Neuronal stem cell (in vitro differentiated cells): ENCODE measurements around the gene ANK3.

Experiments used
- DNase-seq: peaks from one replicate; pipeline ENCODE4 v3.0.0-alpha.2; 2013; ENCODE audit warnings: low spot score
- H2AFZ ChIP-seq: one replicate; pipeline ENCODE4 v1.6.1; 2013; ENCODE audit warnings: mild to moderate bottlenecking, low read length, inconsistent platforms
- H2AK5ac ChIP-seq: 2 replicates; pipeline ENCODE4 v1.6.1; 2013; ENCODE audit warnings: low read depth, mild to moderate bottlenecking, inconsistent platforms, low read length, moderate library complexity, mixed read lengths
- H2BK120ac ChIP-seq: 2 replicates; pipeline ENCODE4 v1.6.1; 2013; ENCODE audit warnings: low read depth, mild to moderate bottlenecking, inconsistent platforms, low read length, moderate library complexity, mixed read lengths
- H2BK12ac ChIP-seq: one replicate; pipeline ENCODE4 v1.6.1; 2013; ENCODE audit warnings: low read length, inconsistent platforms
- H2BK15ac ChIP-seq: 2 replicates; pipeline ENCODE4 v1.6.1; 2013; ENCODE audit warnings: mild to moderate bottlenecking, low read length, inconsistent platforms, mixed read lengths
- H2BK5ac ChIP-seq: one replicate; pipeline ENCODE4 v1.6.1; 2013; ENCODE audit warnings: inconsistent platforms, mild to moderate bottlenecking, low read length, moderate library complexity
- H3K14ac ChIP-seq: one replicate; pipeline ENCODE4 v1.6.1; 2013; ENCODE audit warnings: low read length, inconsistent platforms
- H3K18ac ChIP-seq: 2 replicates; pipeline ENCODE4 v1.6.1; 2013; ENCODE audit warnings: low read length, inconsistent platforms
- H3K23ac ChIP-seq: 2 replicates; pipeline ENCODE4 v1.6.1; 2013; ENCODE audit warnings: low read depth, mild to moderate bottlenecking, mixed read lengths, low read length, inconsistent platforms; ENCODE audit not compliant: poor library complexity
- H3K27ac ChIP-seq: replicated peaks from 3 replicates; pipeline ENCODE4 v1.5.1; 2013; ENCODE audit warnings: low read length, inconsistent platforms
- H3K27me3 ChIP-seq, 3 experiments: 2 replicates each; pipeline ENCODE4 v1.6.1; 2013; ENCODE audit warnings: low read length in 3 of 3, mild to moderate bottlenecking in 2 of 3, inconsistent platforms in 1 of 3, low read depth in 1 of 3, mixed read lengths in 1 of 3, moderate library complexity in 1 of 3; ENCODE audit not compliant: control insufficient read depth in 3 of 3, insufficient read depth in 3 of 3
- H3K36me3 ChIP-seq, 2 donors: replicated peaks in 1 of 2; 2 replicates each; pipeline ENCODE4 v1.6.1; 2013; ENCODE audit warnings: low read length in 2 of 2; ENCODE audit not compliant: control insufficient read depth in 2 of 2, insufficient read depth in 2 of 2
- H3K4ac ChIP-seq: 2 replicates; pipeline ENCODE4 v1.6.1; 2013; ENCODE audit warnings: inconsistent platforms, mild to moderate bottlenecking, low read length, moderate library complexity
- H3K4me1 ChIP-seq, 2 donors: 1 replicate in 1 of 2; 2 replicates in 1 of 2; pipeline ENCODE4 v1.6.1; 2013; ENCODE audit warnings: low read length in 2 of 2, low read depth in 1 of 2; ENCODE audit not compliant: control insufficient read depth in 2 of 2, insufficient read depth in 1 of 2
- H3K4me2 ChIP-seq: one replicate; pipeline ENCODE4 v1.6.1; 2013; ENCODE audit warnings: mild to moderate bottlenecking, low read length, inconsistent platforms; ENCODE audit not compliant: insufficient read depth, poor library complexity, severe bottlenecking
- H3K4me3 ChIP-seq, 2 donors: 2 replicates each; pipeline ENCODE4 v1.5.1; 2013; ENCODE audit warnings: low read length in 2 of 2, mild to moderate bottlenecking in 2 of 2, inconsistent platforms in 1 of 2, moderate library complexity in 1 of 2
- H3K79me1 ChIP-seq: one replicate; pipeline ENCODE4 v1.6.1; 2013; ENCODE audit warnings: low read depth, mild to moderate bottlenecking, inconsistent platforms, low read length, moderate library complexity
- H3K9ac ChIP-seq: one replicate; pipeline ENCODE4 v1.6.1; 2013; ENCODE audit warnings: mild to moderate bottlenecking, low read depth, low read length, inconsistent platforms; ENCODE audit not compliant: poor library complexity
- H3K9me3 ChIP-seq, 2 donors: replicated peaks in 1 of 2; 2 replicates each; pipeline versions ENCODE3 to v1.6.1; 2013; ENCODE audit warnings: low read length in 2 of 2, mild to moderate bottlenecking in 2 of 2, inconsistent platforms in 1 of 2, low read depth in 1 of 2, mixed read lengths in 1 of 2, moderate library complexity in 1 of 2; ENCODE audit not compliant: control insufficient read depth in 2 of 2, insufficient read depth in 1 of 2
- H4K8ac ChIP-seq: one replicate; pipeline ENCODE4 v1.6.1; 2013; ENCODE audit warnings: low read depth, mild to moderate bottlenecking, inconsistent platforms, low read length, moderate library complexity
- H4K91ac ChIP-seq: one replicate; pipeline ENCODE4 v1.6.1; 2013; ENCODE audit warnings: low read length, low read depth, mild to moderate bottlenecking, inconsistent platforms; ENCODE audit not compliant: poor library complexity
- WGBS, 2 donors: extraction: QIAGEN DNeasy Blood & Tissue Kit; methylation state at CpG; one replicate each; pipeline ENCODE4 v1.1.7; 2013; ENCODE audit warnings: missing lambda C conversion rate in 2 of 2, mixed read lengths in 1 of 2; ENCODE audit not compliant: insufficient read length in 2 of 2, insufficient replicate concordance in 1 of 2; ENCODE audit errors: extremely low coverage in 2 of 2; 5-methylcytosine and 5-hydroxymethylcytosine counted together

Gene ANK3

DNA sequence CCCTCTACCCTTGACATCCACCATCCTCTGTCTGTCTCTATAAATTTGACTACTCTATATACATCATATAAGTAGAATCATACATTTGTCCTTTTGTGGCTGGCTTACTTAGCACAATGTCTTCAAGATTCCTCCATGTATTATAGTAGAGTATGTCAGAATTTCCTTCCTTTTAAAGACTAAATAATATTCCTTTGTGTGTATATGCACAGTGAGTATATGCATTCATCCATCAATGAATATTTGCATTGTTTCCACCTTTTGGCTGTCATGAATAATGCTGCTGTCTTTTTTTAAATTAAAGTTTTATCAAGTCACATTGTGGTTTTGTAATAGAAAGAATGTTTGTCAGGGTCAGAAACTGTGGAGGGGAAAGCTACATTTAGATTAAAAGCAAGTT lies 195.3 kb downstream of the ANK3 start:
- peaks cover 2 to 5% of the 10 kb centered on the region in 2 donors for H3K4me1 ChIP-seq
- H3K4me3 ChIP-seq, result no peak overlapping the region
- no peak overlapping the region for H2BK5ac ChIP-seq
- H2AK5ac ChIP-seq, result no peak overlapping the region
- H3K79me1 ChIP-seq, result no peaks in the 10 kb centered on the region
- H2AFZ ChIP-seq, result no peak overlapping the region
- peaks cover 0 to 3% of the 10 kb centered on the region in 2 donors for H3K9me3 ChIP-seq
- no peaks in the 10 kb centered on the region for H3K36me3 ChIP-seq
- no peak overlapping the region for H3K27ac ChIP-seq
- no peak overlapping the region for H3K23ac ChIP-seq
- no peak overlapping the region for H4K91ac ChIP-seq
- DNase-seq, result no peak
- H3K4ac ChIP-seq, result no peak overlapping the region
- no peak overlapping the region for H2BK120ac ChIP-seq
- H4K8ac ChIP-seq, result no peak overlapping the region
- no peak overlapping the region for H3K4me2 ChIP-seq
- no peak overlapping the region for H2BK15ac ChIP-seq
- H2BK12ac ChIP-seq, result no peak overlapping the region
- no peaks in the 10 kb centered on the region for H3K27me3 ChIP-seq
- H3K14ac ChIP-seq, result no peak overlapping the region
- H3K18ac ChIP-seq, result no peak overlapping the region
- no peak overlapping the region for H3K9ac ChIP-seq

DNA sequence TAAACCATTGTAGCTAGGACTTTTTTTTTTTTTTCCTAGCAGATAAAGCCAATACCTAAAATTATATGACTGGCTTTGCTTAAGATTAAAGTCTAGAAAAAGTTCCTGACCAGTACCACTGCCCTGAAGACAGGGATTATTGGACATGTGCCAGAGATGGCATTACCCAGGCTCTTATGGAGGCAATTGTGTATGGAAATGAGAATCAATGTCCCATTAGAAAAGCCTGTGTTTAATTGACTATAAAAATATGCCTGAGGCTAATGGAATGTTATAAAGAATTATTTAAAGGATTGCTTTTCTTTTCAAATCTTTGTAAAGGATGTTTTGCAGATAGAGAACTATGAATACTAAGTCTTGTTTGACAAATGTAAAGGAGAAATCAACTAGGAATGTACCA lies 196.7 kb downstream of the ANK3 start:
- Histone ChIP-seq H2BK5ac (no peak overlapping the region), H3K4ac (no peak overlapping the region), H3K27ac (no peak overlapping the region)

GRCh38 chr10:60189861-60190475 lies 199.7 kb downstream of the ANK3 start:
- no peak overlapping the region for H2AFZ ChIP-seq
- no peak overlapping the region for H3K23ac ChIP-seq
- H2BK15ac ChIP-seq, result no peak overlapping the region
- no peak overlapping the region for H3K9ac ChIP-seq
- H3K9me3 ChIP-seq, result peaks cover 0 to 3% of the 10 kb centered on the region in 2 donors
- no peaks in the 10 kb centered on the region for H3K4me1 ChIP-seq
- H3K36me3 ChIP-seq, result no peaks in the 10 kb centered on the region
- H4K91ac ChIP-seq, result no peak overlapping the region
- no peaks in the 10 kb centered on the region for H3K79me1 ChIP-seq
- no peak overlapping the region for H3K4me3 ChIP-seq
- H3K14ac ChIP-seq, result no peak overlapping the region
- no peak overlapping the region for H3K4ac ChIP-seq
- H2BK5ac ChIP-seq, result no peak overlapping the region
- H3K27ac ChIP-seq, result no peak overlapping the region
- no CpG with 5 or more reads among the region's 1 CpG for WGBS, 2 donors
- H2BK120ac ChIP-seq, result no peak overlapping the region
- no peak overlapping the region for H3K4me2 ChIP-seq
- no peaks in the 10 kb centered on the region for H3K27me3 ChIP-seq
- no peak overlapping the region for H4K8ac ChIP-seq
- H3K18ac ChIP-seq, result no peak overlapping the region
- no peak for DNase-seq
- H2AK5ac ChIP-seq, result no peak overlapping the region
- H2BK12ac ChIP-seq, result no peak overlapping the region

More for the DNA sequence above, 196.7 kb downstream of the ANK3 start:
- Histone ChIP-seq H3K36me3 (no peaks in the 10 kb centered on the region), H3K23ac (no peak overlapping the region), H3K4me2 (no peak overlapping the region), H3K79me1 (no peaks in the 10 kb centered on the region), H3K4me3 (no peak overlapping the region), H3K9me3 (peaks cover 0 to 3% of the 10 kb centered on the region in 2 donors), H2BK15ac (no peak overlapping the region), H4K8ac (no peak overlapping the region), H2AFZ (no peak overlapping the region), H3K9ac (no peak overlapping the region), H3K27me3 (no peaks in the 10 kb centered on the region), H2AK5ac (no peak overlapping the region), H3K4me1 (peaks cover 2 to 5% of the 10 kb centered on the region in 2 donors), H3K14ac (no peak overlapping the region), H3K18ac (no peak overlapping the region), H2BK12ac (no peak overlapping the region), H2BK120ac (no peak overlapping the region), H4K91ac (no peak overlapping the region)
- no peak for DNase-seq

GRCh38 chr10:60188548-60188947 lies 201.1 kb downstream of the ANK3 start:
- H3K4me2 ChIP-seq, result no peak overlapping the region
- H3K9ac ChIP-seq, result no peak overlapping the region
- H2BK120ac ChIP-seq, result no peak overlapping the region
- WGBS, 2 donors, result no CpG with 5 or more reads among the region's 1 CpG
- peaks cover 0 to 3% of the 10 kb centered on the region in 2 donors for H3K9me3 ChIP-seq
- no peaks in the 10 kb centered on the region for H3K27me3 ChIP-seq
- no peak overlapping the region for H2AFZ ChIP-seq
- H3K36me3 ChIP-seq, result no peaks in the 10 kb centered on the region
- no peak overlapping the region for H3K4ac ChIP-seq
- no peak overlapping the region for H4K91ac ChIP-seq
- H3K4me3 ChIP-seq, result no peak overlapping the region
- no peaks in the 10 kb centered on the region for H3K4me1 ChIP-seq
- no peak overlapping the region for H2BK12ac ChIP-seq
- H2AK5ac ChIP-seq, result no peak overlapping the region
- DNase-seq, result no peak
- H3K14ac ChIP-seq, result no peak overlapping the region
- H3K27ac ChIP-seq, result no peak overlapping the region
- no peak overlapping the region for H4K8ac ChIP-seq
- H3K79me1 ChIP-seq, result no peaks in the 10 kb centered on the region
- no peak overlapping the region for H3K23ac ChIP-seq
- H2BK15ac ChIP-seq, result no peak overlapping the region
- no peak overlapping the region for H3K18ac ChIP-seq
- no peak overlapping the region for H2BK5ac ChIP-seq
